Umbilical cord (tissue), 2 donors: ENCODE results near the gene COIL. TPM values are rescaled to one million over a fixed set of nuclear protein-coding genes. Genes with fewer than 3 reads are reported as not detected.
A peak's percentile ranks its signal among the peaks of the same experiment; 100 is the strongest.

Experiments
- DNase-seq: peaks from one replicate; pipeline ENCODE4 v3.0.0-alpha.2; 2015; ENCODE audit warnings: low spot score
- total RNA-seq: library from RNA; depleted of rRNA; stranded (reverse); fragments of >200 nt; gene quantifications from one replicate; pipeline ENCODE4 v1.2.3, GENCODE V29; 2014; ENCODE audit warnings: low replicate concordance; ENCODE audit not compliant: insufficient read depth

The COIL gene
- total RNA-seq, 1 donor from 2014 or later, result 7.5 TPM

- no peak for DNase-seq
Measured at GRCh38 chr17:56935461-56935860, 25.4 kb downstream of the COIL start.

- DNase-seq, result no peak
Measured at GRCh38 chr17:56934280-56934679, 26.6 kb downstream of the COIL start.

- no peak for DNase-seq
Measured at GRCh38 chr17:56933868-56934267, 27.0 kb downstream of the COIL start.

GRCh38 chr17:56933151-56933745 lies 27.6 kb downstream of the COIL start:
- DNase-seq, result no peak

- DNase-seq, result no peak
Measured at GRCh38 chr17:56930739-56931337, 30.0 kb downstream of the COIL start.

- no peak for DNase-seq
Measured at GRCh38 chr17:56929362-56929969, 31.4 kb downstream of the COIL start.

- no peak for DNase-seq
Measured at GRCh38 chr17:56928586-56928985, 32.3 kb downstream of the COIL start.

GRCh38 chr17:56926704-56927103 lies 34.1 kb downstream of the COIL start:
- no peak for DNase-seq

GRCh38 chr17:56926270-56926669 lies 34.6 kb downstream of the COIL start:
- DNase-seq, result no peak

- DNase-seq, result no peak
Measured at GRCh38 chr17:56925088-56925487, 35.8 kb downstream of the COIL start.

GRCh38 chr17:56919717-56920116 lies 41.1 kb downstream of the COIL start:
- DNase-seq, result no peak

GRCh38 chr17:56918916-56919315 lies 41.9 kb downstream of the COIL start:
- DNase-seq, result no peak

- DNase-seq, result no peak
Measured at GRCh38 chr17:56917559-56918296, 43.1 kb downstream of the COIL start.

- no peak for DNase-seq
Measured at GRCh38 chr17:56914581-56915273, 46.1 kb downstream of the COIL start.

- DNase-seq, result peak; percentile 92
Measured at GRCh38 chr17:56913867-56914580, 46.8 kb downstream of the COIL start, which contains the start of gene TRIM25. Gene TRIM25 (minus strand): TSS chr17:56914049. CDS start chr17:56913988, 61 bp downstream.

GRCh38 chr17:56913353-56913866 lies 47.4 kb downstream of the COIL start:
- no peak for DNase-seq

- DNase-seq, result no peak
Measured at GRCh38 chr17:56913000-56913311, 47.9 kb downstream of the COIL start.

- DNase-seq, result no peak
Measured at GRCh38 chr17:56912105-56912999, 48.5 kb downstream of the COIL start.

- no peak for DNase-seq
Measured at GRCh38 chr17:56910509-56911235, 50.2 kb downstream of the COIL start.
